Epithelial cell of proximal tubule (primary cell): ENCODE data around the gene COPS9. TPM values are rescaled to one million over a fixed set of nuclear protein-coding genes. Genes with fewer than 3 reads are reported as not detected.

Source experiments
- DNase-seq: peaks from one replicate; pipeline ENCODE4 v3.0.0-alpha.2; 2011; ENCODE audit warnings: low read depth
- H3K4me3 ChIP-seq: 2 replicates; pipeline ENCODE4 v1.5.1; 2011; ENCODE audit warnings: low read depth, mild to moderate bottlenecking, low read length
- total RNA-seq: library from RNA; depleted of rRNA; stranded (reverse); fragments of >200 nt; gene quantifications from 2 replicates; pipeline ENCODE4 v1.2.3, GENCODE V29; 2015
- TF ChIP-seq, protein P1 (sequence below): conservative IDR thresholded peaks from 2 replicates; pipeline ENCODE4 v1.5.1; 2012; ENCODE audit warnings: low read depth, mild to moderate bottlenecking, low read length

Gene COPS9
- total RNA-seq, 1 donor from 2014 or later, result 274 TPM

DNA sequence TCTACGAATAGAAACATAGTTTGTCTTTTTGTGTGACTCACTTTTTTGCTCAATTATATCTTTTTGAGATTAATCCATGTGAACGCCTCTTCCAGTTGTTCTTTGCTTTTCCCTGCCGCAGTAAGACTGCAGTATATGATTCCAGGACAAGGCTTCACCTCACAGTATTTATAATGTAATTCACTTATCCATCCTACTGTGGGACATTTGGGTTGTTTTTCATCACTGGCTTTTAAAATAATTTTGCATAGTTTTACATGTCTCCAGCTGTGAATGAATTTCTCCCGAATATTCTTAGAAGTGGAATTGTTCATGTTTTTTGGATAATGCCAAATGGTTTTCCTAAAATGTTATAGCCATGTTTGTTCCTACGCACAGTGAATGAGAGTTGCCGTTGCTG, 21.9 kb downstream of the COPS9 start:
- no peak overlapping the region for H3K4me3 ChIP-seq
- DNase-seq, result no peak
- TF ChIP-seq, protein P1, sequence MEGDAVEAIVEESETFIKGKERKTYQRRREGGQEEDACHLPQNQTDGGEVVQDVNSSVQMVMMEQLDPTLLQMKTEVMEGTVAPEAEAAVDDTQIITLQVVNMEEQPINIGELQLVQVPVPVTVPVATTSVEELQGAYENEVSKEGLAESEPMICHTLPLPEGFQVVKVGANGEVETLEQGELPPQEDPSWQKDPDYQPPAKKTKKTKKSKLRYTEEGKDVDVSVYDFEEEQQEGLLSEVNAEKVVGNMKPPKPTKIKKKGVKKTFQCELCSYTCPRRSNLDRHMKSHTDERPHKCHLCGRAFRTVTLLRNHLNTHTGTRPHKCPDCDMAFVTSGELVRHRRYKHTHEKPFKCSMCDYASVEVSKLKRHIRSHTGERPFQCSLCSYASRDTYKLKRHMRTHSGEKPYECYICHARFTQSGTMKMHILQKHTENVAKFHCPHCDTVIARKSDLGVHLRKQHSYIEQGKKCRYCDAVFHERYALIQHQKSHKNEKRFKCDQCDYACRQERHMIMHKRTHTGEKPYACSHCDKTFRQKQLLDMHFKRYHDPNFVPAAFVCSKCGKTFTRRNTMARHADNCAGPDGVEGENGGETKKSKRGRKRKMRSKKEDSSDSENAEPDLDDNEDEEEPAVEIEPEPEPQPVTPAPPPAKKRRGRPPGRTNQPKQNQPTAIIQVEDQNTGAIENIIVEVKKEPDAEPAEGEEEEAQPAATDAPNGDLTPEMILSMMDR, result no peak

DNA sequence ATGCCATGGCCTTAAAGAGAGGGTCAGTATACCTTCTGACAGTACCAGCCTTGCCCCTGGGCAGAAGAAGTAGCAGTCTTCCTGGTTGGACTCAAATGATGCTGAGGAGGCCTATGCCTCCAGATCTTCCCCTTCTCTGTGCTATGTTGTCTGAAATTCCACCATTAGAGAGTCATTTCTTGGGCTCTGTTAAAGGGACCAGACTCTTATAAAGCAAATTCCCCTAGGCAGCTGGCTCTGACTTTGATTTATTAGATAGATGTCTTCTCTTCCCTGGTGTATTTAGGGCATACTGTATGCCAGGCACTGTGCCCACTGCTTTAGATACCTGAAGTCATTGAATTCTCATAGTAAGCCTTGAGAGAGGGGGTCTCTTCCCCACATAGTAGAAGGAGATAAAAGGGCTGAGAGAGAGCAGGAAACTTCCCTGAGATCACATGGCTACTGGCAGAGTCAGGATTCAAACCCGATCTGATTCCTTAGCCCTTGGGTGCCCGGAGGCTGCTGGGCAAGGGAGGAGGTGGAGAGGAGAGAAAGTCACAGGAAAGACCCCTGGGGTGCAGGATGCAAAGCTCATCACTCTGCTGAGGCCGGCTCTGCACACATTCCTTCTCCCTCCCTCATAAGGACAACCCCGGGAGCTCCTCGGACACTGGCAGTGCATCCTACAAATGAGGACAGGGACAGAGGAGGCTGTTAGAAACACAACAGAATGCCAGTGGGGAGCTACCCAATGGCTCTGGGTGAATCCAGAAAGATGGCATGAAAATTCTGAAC, 23.0 kb downstream of the COPS9 start:
- no peak overlapping the region for H3K4me3 ChIP-seq
- TF ChIP-seq, protein P1, result no peak
- DNase-seq, result no peak

DNA sequence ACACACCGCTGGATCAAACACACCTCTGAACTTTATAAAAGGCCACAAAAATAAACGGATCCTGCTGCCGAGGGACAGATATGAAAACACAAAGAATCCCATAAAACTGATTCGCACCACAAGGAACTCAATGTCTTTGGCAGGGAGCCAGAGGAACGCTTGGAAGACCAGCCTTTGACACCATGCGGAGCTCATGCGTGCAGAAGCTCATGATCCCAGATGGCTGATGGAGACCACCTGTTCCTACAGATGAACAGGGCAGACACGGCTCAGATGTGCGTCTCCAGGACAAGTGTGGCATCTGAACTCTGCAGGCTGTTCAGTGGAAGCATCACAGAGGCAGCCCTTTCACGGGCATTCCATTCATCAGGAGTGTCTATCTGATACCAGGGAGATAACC, 24.9 kb downstream of the COPS9 start:
- no peak overlapping the region for H3K4me3 ChIP-seq
- TF ChIP-seq, protein P1, result no peak
- no peak for DNase-seq

DNA sequence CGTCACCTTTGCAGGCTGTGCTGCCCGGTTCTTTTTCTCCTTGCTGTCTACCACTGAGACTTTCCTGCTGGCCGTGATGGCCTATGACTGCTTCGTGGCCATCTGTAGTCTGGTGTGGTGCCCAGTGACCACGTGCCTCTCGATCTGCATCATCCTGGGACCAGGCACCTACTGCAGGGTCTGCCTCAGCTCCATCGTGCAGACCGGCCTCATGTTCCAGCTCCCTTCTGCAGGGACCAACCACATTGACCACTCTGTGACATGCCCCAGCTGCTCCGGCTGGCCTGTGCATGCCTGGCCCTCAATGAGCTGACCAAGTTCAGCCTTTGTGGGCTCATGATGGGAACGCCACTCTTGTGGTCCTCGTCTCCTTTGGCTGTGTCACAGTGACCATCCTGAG, 26.7 kb downstream of the COPS9 start:
- no peak for DNase-seq
- TF ChIP-seq, protein P1, result no peak
- H3K4me3 ChIP-seq, result no peak overlapping the region

DNA sequence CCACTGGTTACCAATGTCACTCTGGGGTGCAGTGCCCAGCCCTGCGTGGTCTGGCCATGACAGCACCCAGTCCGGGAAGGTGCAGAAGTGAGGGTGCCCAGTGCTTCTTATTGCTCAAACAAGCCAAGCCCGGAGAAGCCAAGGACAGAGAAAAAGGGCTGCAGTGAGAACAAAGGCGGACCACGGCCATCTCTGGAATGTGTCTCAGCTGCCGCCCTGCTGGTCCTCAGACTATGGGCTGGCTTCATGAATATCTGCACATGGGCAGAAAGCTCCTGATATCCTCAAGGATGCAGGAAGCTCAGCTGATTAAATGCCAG, 28.7 kb downstream of the COPS9 start:
- TF ChIP-seq, protein P1, result no peak
- no peak overlapping the region for H3K4me3 ChIP-seq
- DNase-seq, result no peak

DNA sequence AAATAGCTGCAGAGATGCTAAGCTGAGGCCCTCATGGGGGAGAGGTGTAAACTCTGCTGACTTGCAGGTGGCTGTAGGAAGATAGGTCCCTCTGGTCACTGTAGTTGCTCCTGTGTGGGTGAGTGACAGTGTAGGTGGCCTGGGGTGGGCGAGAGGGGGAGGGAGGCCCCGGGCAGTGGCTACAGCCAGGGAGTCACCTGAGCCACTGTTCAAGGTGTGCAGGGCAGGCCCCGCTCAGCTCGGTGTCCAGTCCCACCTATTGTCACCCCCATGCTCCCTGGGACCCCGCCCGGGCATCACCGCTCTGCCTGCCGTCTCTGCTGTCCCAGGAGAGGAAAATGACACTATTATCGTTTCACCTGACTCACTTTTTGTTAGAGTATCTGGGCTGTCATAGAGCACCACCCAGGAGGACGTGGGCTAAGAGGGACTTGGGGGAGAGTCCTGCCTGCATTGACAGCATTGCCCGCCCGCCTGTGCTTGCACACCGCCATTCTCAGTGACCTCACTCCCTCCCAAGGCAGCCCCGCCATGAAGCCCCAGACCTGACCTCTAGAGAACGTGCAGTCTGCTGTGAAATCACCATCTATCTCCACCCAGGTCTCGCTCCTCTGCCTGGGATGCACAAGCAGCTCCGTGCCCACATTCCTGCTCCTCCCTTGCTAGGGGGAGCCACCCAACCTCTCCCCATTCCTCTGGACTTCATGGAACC, 29.2 kb downstream of the COPS9 start:
- TF ChIP-seq, protein P1, result no peak
- no peak overlapping the region for H3K4me3 ChIP-seq
- no peak for DNase-seq
